Activated naive CD4-positive, alpha-beta T cell treated with anti-CD3 and anti-CD28 coated beads, Interleukin-2, amount 10 ng/mL, durations not matched to agents 7 days and 5 days (primary cell): ENCODE results near the gene MMP28.

Experiments
- CTCF ChIA-PET: fragments of 350-600 bp; sonication (Branson Sonifier 250); formaldehyde crosslinking; loops from one replicate; lab custom pipeline; 2021; ENCODE audit warnings: antibody characterized with exemption; lab: Charles Lee
- DNase-seq: peaks from one replicate; pipeline ENCODE4 v3.0.0-alpha.2; 2020
- H3K27ac Mint-ChIP-seq: one replicate; pipeline ENCODE4 v1.8.0; 2021; ENCODE audit warnings: mild to moderate bottlenecking, moderate library complexity, mixed read lengths
- H3K27me3 Mint-ChIP-seq: one replicate; pipeline ENCODE4 v1.8.0; 2021; ENCODE audit warnings: mild to moderate bottlenecking, mixed read lengths
- H3K36me3 Mint-ChIP-seq: one replicate; pipeline ENCODE4 v1.8.0; 2021; ENCODE audit warnings: mixed read lengths
- H3K4me1 Mint-ChIP-seq: one replicate; pipeline ENCODE4 v1.8.0; 2021; ENCODE audit warnings: mixed read lengths
- H3K4me3 Mint-ChIP-seq: one replicate; pipeline ENCODE4 v1.8.0; 2021; ENCODE audit warnings: mild to moderate bottlenecking, moderate library complexity, mixed read lengths
- H3K9me3 Mint-ChIP-seq: one replicate; pipeline ENCODE4 v1.8.0; 2021; ENCODE audit warnings: mixed read lengths

The MMP28 gene

GRCh38 chr17:35790841-35791240 lies 4.6 kb downstream of the MMP28 start:
- no peak for DNase-seq
- Mint-ChIP-seq H3K36me3 (no peaks in the 10 kb centered on the region), H3K4me3 (no peak overlapping the region), H3K27ac (no peak overlapping the region), H3K4me1 (peaks cover 19% of the 10 kb centered on the region), H3K9me3 (no peaks in the 10 kb centered on the region), H3K27me3 (peaks cover 67% of the 10 kb centered on the region)
- CTCF ChIA-PET = interaction anchor here (2.7 kb wide), 1 partner anchor 26 kb away, joined by 10 read pairs; no protein-coding TSS in a partner anchor

GRCh38 chr17:35788477-35789368 lies 6.7 kb downstream of the MMP28 start:
- Mint-ChIP-seq H3K4me1 (peaks cover 9% of the 10 kb centered on the region), H3K36me3 (no peaks in the 10 kb centered on the region), H3K27ac (no peak overlapping the region), H3K4me3 (no peak overlapping the region), H3K9me3 (no peaks in the 10 kb centered on the region), H3K27me3 (peaks cover 60% of the 10 kb centered on the region)
- no peak for DNase-seq
- CTCF ChIA-PET = interaction anchor here (1.1 to 2.4 kb wide), 4 partner anchors 15 to 25 kb away, joined by 3 to 7 read pairs (median 6); partner anchors contain the start of gene TAF15

GRCh38 chr17:35786941-35787432 lies 8.5 kb downstream of the MMP28 start:
- H3K36me3 Mint-ChIP-seq = no peaks in the 10 kb centered on the region
- DNase-seq = no peak
- peaks cover 58% of the 10 kb centered on the region for H3K27me3 Mint-ChIP-seq
- no peaks in the 10 kb centered on the region for H3K9me3 Mint-ChIP-seq
- H3K27ac Mint-ChIP-seq = no peak overlapping the region
- H3K4me1 Mint-ChIP-seq = peaks cover 9% of the 10 kb centered on the region
- CTCF ChIA-PET = no interaction called here
- H3K4me3 Mint-ChIP-seq = no peak overlapping the region

GRCh38 chr17:35784895-35785294 lies 10.5 kb downstream of the MMP28 start:
- H3K27ac Mint-ChIP-seq = no peak overlapping the region
- CTCF ChIA-PET = interaction anchor here (1.2 to 2.1 kb wide), 3 partner anchors 12 to 37 kb away, joined by 3 to 8 read pairs (median 4); no protein-coding TSS in a partner anchor
- no peak for DNase-seq
- H3K4me3 Mint-ChIP-seq = no peak overlapping the region
- H3K27me3 Mint-ChIP-seq = peaks cover 56% of the 10 kb centered on the region
- H3K4me1 Mint-ChIP-seq = peaks cover 9% of the 10 kb centered on the region
- H3K9me3 Mint-ChIP-seq = no peaks in the 10 kb centered on the region
- no peaks in the 10 kb centered on the region for H3K36me3 Mint-ChIP-seq

DNA sequence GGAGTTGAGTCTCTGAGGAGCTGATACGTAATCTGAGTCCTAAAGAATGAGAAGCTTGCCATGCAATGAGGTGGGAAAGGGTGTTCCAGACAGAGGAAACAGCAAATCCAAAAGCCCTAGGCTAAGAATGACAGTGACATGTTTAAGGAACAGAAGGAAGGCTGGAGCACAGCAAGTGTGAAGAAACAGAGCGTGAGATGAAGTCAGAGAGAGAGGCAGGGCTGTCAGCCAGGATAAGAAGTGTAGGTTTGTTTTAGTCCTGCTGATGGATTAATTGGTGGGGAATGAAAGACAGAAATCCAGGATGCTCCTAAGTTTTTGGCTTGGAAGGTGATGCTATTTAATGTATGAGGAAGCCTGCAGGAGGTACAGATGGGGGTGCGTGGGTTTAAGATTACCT lies 14.5 kb downstream of the MMP28 start:
- DNase-seq = no peak
- no peaks in the 10 kb centered on the region for H3K9me3 Mint-ChIP-seq
- no peaks in the 10 kb centered on the region for H3K4me1 Mint-ChIP-seq
- H3K4me3 Mint-ChIP-seq = no peak overlapping the region
- no peak overlapping the region for H3K27ac Mint-ChIP-seq
- CTCF ChIA-PET = interaction anchor here (1.3 kb wide), 1 partner anchor 168 kb away, joined by 4 read pairs; no protein-coding TSS in a partner anchor
- H3K36me3 Mint-ChIP-seq = no peaks in the 10 kb centered on the region
- H3K27me3 Mint-ChIP-seq = peaks cover 48% of the 10 kb centered on the region

DNA sequence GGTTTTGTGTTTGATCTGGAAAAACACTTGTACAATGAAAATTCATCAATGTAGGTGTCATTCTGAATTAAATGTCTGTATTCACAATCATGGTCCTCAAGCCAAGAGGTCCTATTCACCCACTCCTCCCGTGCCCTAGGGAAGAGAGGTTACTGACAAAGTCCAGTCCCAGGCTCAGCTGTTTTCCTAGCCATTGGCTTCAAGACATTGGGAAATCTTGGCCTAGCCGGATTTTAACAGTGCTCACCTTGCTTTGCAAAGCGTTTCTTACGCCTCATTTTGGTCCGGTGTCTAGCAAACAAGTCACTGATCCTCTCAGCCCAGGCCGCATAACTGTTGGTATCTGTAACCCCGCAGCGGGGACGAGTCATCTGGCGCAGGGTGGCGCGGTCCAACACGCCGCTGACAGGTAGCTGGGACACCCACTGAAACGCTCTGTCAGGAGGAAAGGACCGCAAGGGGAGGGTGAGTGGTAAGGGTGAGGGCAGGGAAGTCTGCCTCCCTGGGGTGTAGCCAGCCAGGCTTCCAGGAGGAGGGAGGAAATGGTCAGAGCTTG lies 16.7 kb downstream of the MMP28 start:
- DNase-seq = no peak
- CTCF ChIA-PET = interaction anchor here (1.4 kb wide), 1 partner anchor 26 kb away, joined by 6 read pairs; no protein-coding TSS in a partner anchor

GRCh38 chr17:35775583-35775982 lies 19.9 kb downstream of the MMP28 start:
- Mint-ChIP-seq H3K4me1 (no peaks in the 10 kb centered on the region), H3K4me3 (no peak overlapping the region), H3K36me3 (no peaks in the 10 kb centered on the region), H3K27ac (no peak overlapping the region), H3K27me3 (peaks cover 60% of the 10 kb centered on the region), H3K9me3 (no peaks in the 10 kb centered on the region)
- no peak for DNase-seq
- CTCF ChIA-PET = interaction anchor here (2.9 kb wide), 1 partner anchor 12 kb away, joined by 13 read pairs; no protein-coding TSS in a partner anchor

More for the DNA sequence above, 16.7 kb downstream of the MMP28 start:
- H3K4me1 Mint-ChIP-seq = no peaks in the 10 kb centered on the region
- no peaks in the 10 kb centered on the region for H3K36me3 Mint-ChIP-seq
- H3K27ac Mint-ChIP-seq = no peak overlapping the region
- peaks cover 56% of the 10 kb centered on the region for H3K27me3 Mint-ChIP-seq
- no peak overlapping the region for H3K4me3 Mint-ChIP-seq
- H3K9me3 Mint-ChIP-seq = no peaks in the 10 kb centered on the region

- Mint-ChIP-seq H3K27ac (no peak overlapping the region), H3K9me3 (no peaks in the 10 kb centered on the region), H3K4me3 (no peak overlapping the region), H3K4me1 (no peaks in the 10 kb centered on the region), H3K36me3 (no peaks in the 10 kb centered on the region), H3K27me3 (peaks cover 60% of the 10 kb centered on the region)
- CTCF ChIA-PET = interaction anchor here (2.9 kb wide), 1 partner anchor 11 kb away, joined by 13 read pairs; no protein-coding TSS in a partner anchor
- DNase-seq = no peak
These were observed 20.4 kb downstream of the MMP28 start for GRCh38 chr17:35775039-35775438.

- H3K4me3 Mint-ChIP-seq = no peak overlapping the region
- H3K27me3 Mint-ChIP-seq = peaks cover 62% of the 10 kb centered on the region
- H3K4me1 Mint-ChIP-seq = no peaks in the 10 kb centered on the region
- no peaks in the 10 kb centered on the region for H3K36me3 Mint-ChIP-seq
- DNase-seq = no peak
- H3K27ac Mint-ChIP-seq = no peak overlapping the region
- no peaks in the 10 kb centered on the region for H3K9me3 Mint-ChIP-seq
- CTCF ChIA-PET = interaction anchor here (1.2 to 2.9 kb wide), 2 partner anchors 11 to 27 kb away, joined by 3 to 13 read pairs; no protein-coding TSS in a partner anchor
These were observed 20.9 kb downstream of the MMP28 start for GRCh38 chr17:35774499-35774898.

DNA sequence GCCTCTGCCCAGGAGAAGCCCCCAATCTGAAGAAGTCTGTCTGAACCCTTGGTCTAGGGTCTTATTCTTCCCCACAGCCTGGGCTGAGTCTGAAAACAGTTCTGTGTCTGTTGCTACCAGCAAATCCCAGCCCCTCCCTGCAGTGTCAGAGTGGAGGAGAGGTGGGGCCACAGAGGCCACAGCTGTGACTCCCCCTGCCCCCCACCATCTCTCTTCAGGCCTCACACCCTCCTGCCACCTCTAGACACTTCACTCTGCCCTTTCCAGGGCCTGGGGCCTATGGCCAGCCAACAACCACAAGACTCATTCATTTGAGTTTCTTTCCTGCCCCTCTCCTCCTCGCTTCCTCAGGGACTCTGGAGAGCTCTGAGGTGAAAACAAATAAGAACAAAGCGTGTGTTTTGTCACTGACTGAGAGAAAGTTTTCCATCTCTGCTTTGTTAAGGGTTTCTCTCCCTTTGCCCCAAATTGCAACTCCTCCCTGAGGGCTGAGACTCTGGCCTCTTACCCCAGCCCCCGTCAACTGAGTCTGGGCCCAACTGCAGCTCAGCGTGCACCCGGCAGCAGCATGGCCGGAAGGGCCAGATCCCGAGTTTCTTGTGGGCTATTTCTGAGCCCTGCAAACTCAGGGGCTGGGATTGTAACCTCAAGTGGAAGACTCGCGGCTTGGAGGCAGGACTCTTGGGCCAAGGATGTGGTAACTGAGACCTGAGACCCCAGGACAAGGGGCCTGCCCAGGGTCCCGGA lies 21.6 kb downstream of the MMP28 start:
- no peak overlapping the region for H3K4me3 Mint-ChIP-seq
- H3K36me3 Mint-ChIP-seq = no peaks in the 10 kb centered on the region
- peaks cover 61% of the 10 kb centered on the region for H3K27me3 Mint-ChIP-seq
- DNase-seq = no peak
- H3K9me3 Mint-ChIP-seq = no peaks in the 10 kb centered on the region
- H3K27ac Mint-ChIP-seq = no peak overlapping the region
- no peaks in the 10 kb centered on the region for H3K4me1 Mint-ChIP-seq
- CTCF ChIA-PET = interaction anchor here (1.2 to 2.9 kb wide), 2 partner anchors 10 to 27 kb away, joined by 3 to 13 read pairs; no protein-coding TSS in a partner anchor

- Mint-ChIP-seq H3K4me3 (no peak overlapping the region), H3K36me3 (no peaks in the 10 kb centered on the region), H3K27me3 (peaks cover 67% of the 10 kb centered on the region), H3K9me3 (no peaks in the 10 kb centered on the region), H3K27ac (no peak overlapping the region), H3K4me1 (no peaks in the 10 kb centered on the region)
- CTCF ChIA-PET = interaction anchor here (2.9 to 11.7 kb wide), 2 partner anchors 9 to 34 kb away, joined by 13 to 219 read pairs; partner anchors contain the start of gene TAF15
- DNase-seq = no peak
These were observed 22.3 kb downstream of the MMP28 start for GRCh38 chr17:35773129-35773528.

GRCh38 chr17:35769895-35770486 lies 25.4 kb downstream of the MMP28 start:
- Mint-ChIP-seq H3K4me1 (peaks cover 3% of the 10 kb centered on the region), H3K9me3 (no peaks in the 10 kb centered on the region), H3K4me3 (no peak overlapping the region), H3K27me3 (peaks cover 73% of the 10 kb centered on the region), H3K27ac (no peak overlapping the region), H3K36me3 (no peaks in the 10 kb centered on the region)
- DNase-seq = no peak
- CTCF ChIA-PET = interaction anchor here (0.9 to 11.7 kb wide), 4 partner anchors 10 to 37 kb away, joined by 3 to 219 read pairs (median 4); partner anchors contain the start of gene TAF15

DNA sequence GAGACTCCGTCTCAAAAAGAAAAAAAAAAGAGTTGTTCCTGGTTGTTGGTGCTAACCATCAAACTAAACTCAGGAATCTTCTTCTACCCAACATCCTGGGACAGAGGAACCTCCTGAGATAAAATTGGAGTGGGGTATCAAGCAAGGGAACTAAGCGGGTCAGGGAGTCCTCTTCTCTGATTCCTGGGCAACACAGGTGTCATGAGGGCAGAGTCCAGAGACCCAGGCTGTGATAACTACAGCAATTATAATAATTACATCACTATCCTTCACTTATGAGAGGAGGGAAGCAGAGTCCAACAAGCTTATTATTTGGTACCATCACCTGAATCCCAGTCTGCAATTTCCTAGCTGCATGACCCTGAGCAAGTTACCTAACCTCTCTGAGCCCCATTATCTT lies 26.6 kb downstream of the MMP28 start:
- Mint-ChIP-seq H3K27ac (no peak overlapping the region), H3K4me3 (no peak overlapping the region), H3K36me3 (no peaks in the 10 kb centered on the region), H3K4me1 (peaks cover 11% of the 10 kb centered on the region), H3K9me3 (no peaks in the 10 kb centered on the region), H3K27me3 (peaks cover 68% of the 10 kb centered on the region)
- CTCF ChIA-PET = interaction anchor here (0.6 to 11.7 kb wide), 3 partner anchors 31 to 230 kb away, joined by 3 to 219 read pairs (median 4); partner anchors contain the start of gene TAF15
- no peak for DNase-seq
